Body of pancreas (tissue), 4 donors: ENCODE data around the gene PPFIA4. TPM values are rescaled to one million over a fixed set of nuclear protein-coding genes. Genes with fewer than 3 reads are reported as not detected.

Experiments
- ATAC-seq: fragments of 150-250 bp; one replicate; pipeline ENCODE4 v1.9.1; 2016
- DNase-seq, 4 donors: peaks; one replicate each; pipeline ENCODE4 v3.0.0-alpha.2; 2019
- H3K27ac ChIP-seq, 4 donors: fragments of 200-600 bp; sonication (generic); 1 replicate in 3 of 4; 2 replicates in 1 of 4; pipeline versions ENCODE4 v1.5.1 to v1.6.1; 2016 to 2019; ENCODE audit warnings: mild to moderate bottlenecking in 1 of 4, mixed read lengths in 1 of 4, moderate library complexity in 1 of 4
- H3K27me3 ChIP-seq, 2 donors: fragments of 200-600 bp; sonication (generic); one replicate each; pipeline ENCODE4 v1.6.0; 2016; ENCODE audit warnings: mild to moderate bottlenecking in 1 of 2
- H3K36me3 ChIP-seq, 2 donors: fragments of 200-600 bp; sonication (generic); replicated peaks in 1 of 2; 2 replicates each; pipeline ENCODE4 v1.5.1; 2016; ENCODE audit warnings: low read depth in 2 of 2; ENCODE audit not compliant: insufficient read depth in 1 of 2
- H3K4me1 ChIP-seq: fragments of 200-600 bp; sonication (generic); one replicate; pipeline ENCODE4 v1.6.0; 2016
- H3K4me3 ChIP-seq, 2 donors: fragments of 200-600 bp; sonication (generic); 1 replicate in 1 of 2; 2 replicates in 1 of 2; pipeline ENCODE4 v1.5.1; 2016 to 2019
- H3K9me3 ChIP-seq, 3 donors: fragments of 200-600 bp; sonication (generic); 1 replicate in 2 of 3; 2 replicates in 1 of 3; pipeline ENCODE4 v1.5.1; 2016
- POLR2A ChIP-seq, 3 donors: fragments of 450-650 bp; IDR thresholded peaks; one replicate each; pipeline ENCODE4 v1.6.1; 2016; ENCODE audit warnings: antibody characterized with exemption in 3 of 3, mild to moderate bottlenecking in 2 of 3
- WGBS, 2 donors: methylation state at CpG; one replicate each; pipeline ENCODE4 v1.1.5; 2017; 5-methylcytosine and 5-hydroxymethylcytosine counted together
- intact Hi-C: fragments of 100-400 bp; cut with DNase I; formaldehyde crosslinking; loops from one replicate; pipeline ENCODE4 v1.15.1; 2023
- total RNA-seq, 2 donors: library from RNA; depleted of rRNA; stranded (reverse); fragments of >200 nt; gene quantifications; one replicate each; pipeline ENCODE4 v1.1.0, GENCODE V29; 2016
- TF ChIP-seq, protein P1 (sequence below), 7 experiments: fragments of 450-650 bp in 4 of 7; fragments of 200-600 bp in 3 of 7; sonication (generic) in 3 of 7; IDR thresholded peaks; one replicate each; pipeline ENCODE4 v1.5.1; 2016 to 2019; ENCODE audit warnings: antibody characterized with exemption in 7 of 7

Gene PPFIA4
- total RNA-seq, 2 donors from 2014 or later, result not detected

DNA sequence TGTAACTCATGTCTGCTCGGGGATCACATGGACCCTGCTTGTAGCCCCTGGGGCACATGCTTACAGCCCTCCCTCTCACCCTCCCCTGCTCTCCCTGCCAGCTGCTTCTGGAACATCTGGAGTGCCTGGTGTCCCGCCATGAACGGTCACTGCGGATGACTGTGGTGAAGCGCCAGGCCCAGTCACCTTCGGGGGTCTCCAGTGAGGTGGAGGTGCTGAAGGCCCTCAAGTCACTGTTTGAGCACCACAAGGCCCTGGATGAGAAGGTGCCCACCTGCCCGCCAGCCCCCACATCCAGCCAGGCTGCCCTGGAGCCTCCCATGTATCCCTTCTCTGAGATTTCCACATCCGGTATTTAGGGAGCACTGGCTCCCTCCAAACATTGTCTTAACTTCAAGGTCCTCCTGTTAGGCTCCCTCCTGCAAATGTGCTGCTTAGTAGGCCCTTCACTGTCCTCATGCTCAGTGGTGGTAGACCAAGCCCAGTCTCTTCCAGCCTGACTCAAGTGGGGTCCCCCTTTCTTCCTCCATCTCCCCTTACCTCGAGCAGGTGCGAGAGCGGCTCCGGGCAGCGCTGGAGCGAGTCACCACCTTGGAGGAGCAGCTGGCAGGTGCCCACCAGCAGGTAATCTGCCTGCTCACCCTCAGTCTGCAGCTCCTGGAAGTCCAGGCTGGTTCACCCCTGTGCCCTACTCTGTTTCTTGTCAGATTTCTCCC lies 17.7 kb downstream of the PPFIA4 start:
- ATAC-seq (no peak), DNase-seq (no peak)
- TF ChIP-seq, protein P1, sequence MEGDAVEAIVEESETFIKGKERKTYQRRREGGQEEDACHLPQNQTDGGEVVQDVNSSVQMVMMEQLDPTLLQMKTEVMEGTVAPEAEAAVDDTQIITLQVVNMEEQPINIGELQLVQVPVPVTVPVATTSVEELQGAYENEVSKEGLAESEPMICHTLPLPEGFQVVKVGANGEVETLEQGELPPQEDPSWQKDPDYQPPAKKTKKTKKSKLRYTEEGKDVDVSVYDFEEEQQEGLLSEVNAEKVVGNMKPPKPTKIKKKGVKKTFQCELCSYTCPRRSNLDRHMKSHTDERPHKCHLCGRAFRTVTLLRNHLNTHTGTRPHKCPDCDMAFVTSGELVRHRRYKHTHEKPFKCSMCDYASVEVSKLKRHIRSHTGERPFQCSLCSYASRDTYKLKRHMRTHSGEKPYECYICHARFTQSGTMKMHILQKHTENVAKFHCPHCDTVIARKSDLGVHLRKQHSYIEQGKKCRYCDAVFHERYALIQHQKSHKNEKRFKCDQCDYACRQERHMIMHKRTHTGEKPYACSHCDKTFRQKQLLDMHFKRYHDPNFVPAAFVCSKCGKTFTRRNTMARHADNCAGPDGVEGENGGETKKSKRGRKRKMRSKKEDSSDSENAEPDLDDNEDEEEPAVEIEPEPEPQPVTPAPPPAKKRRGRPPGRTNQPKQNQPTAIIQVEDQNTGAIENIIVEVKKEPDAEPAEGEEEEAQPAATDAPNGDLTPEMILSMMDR (IDR thresholded peaks at IDR 0.05), result no peak
- TF ChIP-seq POLR2A (IDR thresholded peaks at IDR 0.05), result no peak
- no peaks in the 10 kb centered on the region for H3K27me3 ChIP-seq
- no peak overlapping the region for H3K4me3 ChIP-seq
- intact Hi-C loops, result loop anchor here (5.0 to 10.0 kb wide), 2 partner anchors 128 to 171 kb away; no protein-coding TSS in a partner anchor
- H3K36me3 ChIP-seq, result no peaks in the 10 kb centered on the region
- WGBS, 2 donors, result 86 to 87% methylated on average over 14 of the region's 14 CpGs
- H3K27ac ChIP-seq, result no peak overlapping the region
- H3K9me3 ChIP-seq, result no peaks in the 10 kb centered on the region
- H3K4me1 ChIP-seq, result no peaks in the 10 kb centered on the region

DNA sequence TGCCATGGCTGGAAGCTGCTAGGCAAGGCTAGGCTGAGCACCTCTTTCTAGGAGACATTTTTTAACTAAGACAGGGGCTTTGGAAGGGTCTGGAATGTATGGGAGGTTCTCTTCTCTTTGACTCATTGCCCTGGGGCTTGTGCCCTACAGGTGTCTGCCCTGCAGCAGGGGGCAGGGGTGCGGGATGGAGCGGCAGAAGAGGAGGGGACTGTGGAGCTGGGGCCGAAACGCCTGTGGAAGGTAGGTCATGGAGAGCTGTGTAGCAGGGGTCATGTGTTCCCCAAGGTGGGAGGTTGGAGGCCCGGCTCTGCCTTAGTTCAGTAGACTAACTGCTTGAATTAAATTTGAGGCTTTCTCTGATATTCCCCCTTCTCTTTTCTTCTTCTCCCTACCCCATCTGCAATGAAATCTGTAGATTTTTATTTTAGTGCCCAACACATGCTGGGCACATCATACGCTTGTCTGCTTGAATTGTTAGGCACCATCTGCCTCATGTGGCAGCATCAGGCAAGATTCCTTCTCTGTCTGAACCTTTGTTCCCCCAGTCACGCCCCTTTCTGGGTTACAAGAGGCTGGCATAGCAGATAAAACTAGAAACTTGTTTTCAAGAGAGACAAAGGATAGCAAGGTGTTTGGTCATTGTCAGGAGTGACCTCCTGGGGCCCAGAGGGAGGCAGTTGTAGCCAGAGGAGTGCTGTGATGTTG lies 18.4 kb downstream of the PPFIA4 start:
- H3K27ac ChIP-seq, result no peak overlapping the region
- intact Hi-C loops, result loop anchor here (5.0 to 10.0 kb wide), 2 partner anchors 128 to 170 kb away; no protein-coding TSS in a partner anchor
- H3K27me3 ChIP-seq, result no peaks in the 10 kb centered on the region
- DNase-seq, result no peak
- H3K9me3 ChIP-seq, result no peaks in the 10 kb centered on the region
- no peak overlapping the region for H3K4me3 ChIP-seq
- no peak for ATAC-seq
- 76 to 80% methylated on average over 7 of the region's 7 CpGs for WGBS, 2 donors
- H3K4me1 ChIP-seq, result no peaks in the 10 kb centered on the region
- no peaks in the 10 kb centered on the region for H3K36me3 ChIP-seq
- TF ChIP-seq POLR2A (IDR thresholded peaks at IDR 0.05), result no peak
- TF ChIP-seq, protein P1 (IDR thresholded peaks at IDR 0.05), result no peak

DNA sequence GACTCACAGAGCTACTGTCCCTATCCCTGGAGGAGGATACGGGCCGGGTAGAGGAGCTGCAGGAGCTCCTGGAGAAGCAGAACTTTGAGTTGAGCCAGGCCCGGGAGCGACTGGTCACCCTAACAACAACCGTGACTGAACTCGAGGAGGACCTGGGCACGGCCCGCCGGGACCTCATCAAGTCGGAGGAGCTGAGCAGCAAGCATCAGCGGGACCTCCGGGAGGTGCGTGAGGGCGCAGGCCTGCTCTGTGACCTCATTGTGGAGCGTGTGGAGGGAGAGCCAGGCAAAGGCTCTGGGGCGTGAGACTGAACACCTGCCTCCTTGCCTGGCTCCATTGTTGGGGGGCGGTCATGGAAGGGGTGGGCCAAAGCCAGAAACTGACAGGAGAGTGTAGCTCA lies 19.0 kb downstream of the PPFIA4 start:
- 74 to 92% methylated on average over 7 to 17 of the region's 17 CpGs for WGBS, 2 donors
- H3K36me3 ChIP-seq, result no peaks in the 10 kb centered on the region
- no peaks in the 10 kb centered on the region for H3K9me3 ChIP-seq
- H3K27me3 ChIP-seq, result no peaks in the 10 kb centered on the region
- DNase-seq (no peak), ATAC-seq (no peak)
- H3K27ac ChIP-seq, result no peak overlapping the region
- H3K4me1 ChIP-seq, result no peaks in the 10 kb centered on the region
- TF ChIP-seq, protein P1 (IDR thresholded peaks at IDR 0.05), result no peak
- TF ChIP-seq POLR2A (IDR thresholded peaks at IDR 0.05), result no peak
- H3K4me3 ChIP-seq, result no peak overlapping the region
- intact Hi-C loops, result loop anchor here (10.0 kb wide), 1 partner anchor 169 kb away; no protein-coding TSS in a partner anchor

DNA sequence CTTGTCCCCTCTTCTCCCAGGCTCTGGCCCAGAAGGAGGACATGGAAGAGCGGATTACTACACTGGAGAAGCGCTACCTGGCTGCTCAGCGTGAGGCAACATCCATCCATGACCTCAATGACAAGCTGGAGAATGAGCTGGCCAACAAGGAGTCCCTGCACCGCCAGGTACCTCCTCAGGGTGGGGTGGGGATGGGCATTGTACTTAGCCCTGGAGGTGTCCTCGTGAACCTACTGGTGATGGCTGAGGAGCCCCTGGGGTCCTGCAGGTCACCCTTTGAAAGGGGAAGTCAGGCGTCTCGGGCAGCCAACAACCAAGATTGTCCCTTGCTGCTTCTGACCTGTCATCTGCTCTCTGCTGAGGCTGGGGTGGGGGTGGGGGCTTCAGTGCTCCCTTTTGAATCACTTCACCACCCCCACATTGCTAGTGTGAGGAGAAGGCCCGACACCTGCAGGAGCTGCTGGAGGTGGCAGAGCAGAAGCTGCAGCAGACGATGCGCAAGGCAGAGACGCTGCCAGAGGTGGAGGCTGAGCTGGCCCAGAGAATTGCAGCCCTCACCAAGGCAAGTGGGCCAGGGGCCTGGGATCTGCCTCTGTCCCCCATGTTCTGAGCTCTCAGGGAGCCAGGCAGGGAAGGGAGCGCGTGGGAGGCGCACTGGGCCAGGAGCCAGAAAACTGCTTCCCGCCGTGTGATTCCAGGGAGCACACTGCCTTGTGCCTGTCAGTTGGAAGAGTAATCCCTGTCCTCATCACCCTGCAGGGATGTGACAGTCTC lies 19.7 kb downstream of the PPFIA4 start:
- no peaks in the 10 kb centered on the region for H3K36me3 ChIP-seq
- intact Hi-C loops, result loop anchor here (10.0 kb wide), 1 partner anchor 169 kb away; no protein-coding TSS in a partner anchor
- H3K27me3 ChIP-seq, result no peaks in the 10 kb centered on the region
- ATAC-seq (no peak), DNase-seq (no peak)
- WGBS, 2 donors, result 71 to 80% methylated on average over 10 to 15 of the region's 16 CpGs
- TF ChIP-seq POLR2A (IDR thresholded peaks at IDR 0.05), result no peak
- TF ChIP-seq, protein P1 (IDR thresholded peaks at IDR 0.05), result no peak
- no peaks in the 10 kb centered on the region for H3K4me1 ChIP-seq
- no peak overlapping the region for H3K27ac ChIP-seq
- H3K9me3 ChIP-seq, result no peaks in the 10 kb centered on the region
- H3K4me3 ChIP-seq, result no peak overlapping the region
